ENCODE results near the gene RABL6. TPM values are rescaled to one million over a fixed set of nuclear protein-coding genes. Genes with fewer than 3 reads are reported as not detected.

The RABL6 gene
- total RNA-seq, 3 donors from 2014 or later, result 92.1 to 142 (median 112) TPM

- ATAC-seq, result no peak
- intact Hi-C loops (cut with DNase I, micrococcal nuclease), result no loop called here
Measured at GRCh38 chr9:136806067-136806466, 1.7 kb upstream of the RABL6 start.

GRCh38 chr9:136806631-136807201 is 1.0 kb upstream of the RABL6 start:
- peak; percentile 4 for ATAC-seq

More at GRCh38 chr9:136806067-136806466, 1.7 kb upstream of the RABL6 start:
- peaks cover 2% of the 10 kb centered on the region for H3K36me3 ChIP-seq (ENCODE audit: low read depth)
- DNase-seq, result peak in 1 of 3 donors; percentile 49
- H3K4me3 ChIP-seq, result no peak overlapping the region
- TF ChIP-seq CTCF (IDR thresholded peaks at IDR 0.05), result no peak
- H3K9me3 ChIP-seq, result no peaks in the 10 kb centered on the region
- H3K4me1 ChIP-seq (ENCODE audit: low read depth), result peaks cover 33% of the 10 kb centered on the region

GRCh38 chr9:136808075-136808805 is 492 bp downstream of the RABL6 start:
- peak in 1 of 3 donors; percentile 69 for DNase-seq
- intact Hi-C loops (cut with DNase I, micrococcal nuclease), result no loop called here
- peak; percentile 38 for ATAC-seq

More at GRCh38 chr9:136806631-136807201, 1.0 kb upstream of the RABL6 start:
- Histone ChIP-seq H3K36me3 (ENCODE audit: low read depth) (peaks cover 4% of the 10 kb centered on the region), H3K4me3 (no peak overlapping the region), H3K9me3 (no peaks in the 10 kb centered on the region), H3K4me1 (ENCODE audit: low read depth) (peaks cover 30% of the 10 kb centered on the region)
- TF ChIP-seq CTCF (IDR thresholded peaks at IDR 0.05), result no peak
- peak in 1 of 3 donors; percentile 55 for DNase-seq
- intact Hi-C loops (cut with DNase I, micrococcal nuclease), result no loop called here

GRCh38 chr9:136808806-136809158 is 1.0 kb downstream of the RABL6 start:
- DNase-seq (no peak), ATAC-seq (peak; percentile 3)
- Histone ChIP-seq H3K4me1 (ENCODE audit: low read depth) (peaks cover 30% of the 10 kb centered on the region), H3K4me3 (peak overlapping the region; percentile 93), H3K36me3 (ENCODE audit: low read depth) (peaks cover 4% of the 10 kb centered on the region), H3K9me3 (no peaks in the 10 kb centered on the region)
- TF ChIP-seq CTCF (IDR thresholded peaks at IDR 0.05), result no peak
- intact Hi-C loops (cut with DNase I, micrococcal nuclease), result no loop called here

More at GRCh38 chr9:136808075-136808805, 492 bp downstream of the RABL6 start:
- peaks cover 4% of the 10 kb centered on the region for H3K36me3 ChIP-seq (ENCODE audit: low read depth)
- no peaks in the 10 kb centered on the region for H3K9me3 ChIP-seq
- TF ChIP-seq CTCF (IDR thresholded peaks at IDR 0.05), result no peak
- H3K4me1 ChIP-seq (ENCODE audit: low read depth), result peaks cover 30% of the 10 kb centered on the region
- H3K4me3 ChIP-seq, result peak overlapping the region; percentile 93

- Histone ChIP-seq H3K4me3 (no peak overlapping the region), H3K36me3 (ENCODE audit: low read depth) (peaks cover 4% of the 10 kb centered on the region), H3K4me1 (ENCODE audit: low read depth) (peaks cover 7% of the 10 kb centered on the region), H3K9me3 (no peaks in the 10 kb centered on the region)
- intact Hi-C loops (cut with DNase I, micrococcal nuclease), result no loop called here
- TF ChIP-seq CTCF (IDR thresholded peaks at IDR 0.05), result no peak
- DNase-seq (no peak), ATAC-seq (no peak)
Measured at GRCh38 chr9:136814725-136815421, 7.1 kb downstream of the RABL6 start.
